Measurements from ENCODE around the gene LTB. TPM values are rescaled to one million over a fixed set of nuclear protein-coding genes. Genes with fewer than 3 reads are reported as not detected.

The LTB gene
- total and polyA plus RNA-seq, 9 of the 15 experiments (the other 6 are each of a cell fraction or from before 2014, with no cell fraction given) = 0.07 to 0.51 TPM; not detected in 7

GRCh38 chr6:31541059-31541657 lies 41.1 kb downstream of the LTB start (continued):
- no peak; the same call in 1 of the 2 replicates for TF ChIP-seq AFF4 (CRISPR knock-in tag; IDR thresholded peaks at IDR 0.05)
- TF ChIP-seq PHF21A (IDR thresholded peaks at IDR 0.05; ENCODE audit: borderline replicate concordance, low read depth) = no peak
- TF ChIP-seq PPARD (CRISPR knock-in tag; IDR thresholded peaks at IDR 0.05) = no peak
- peak; percentile 3 for TF ChIP-seq MXD1 (CRISPR knock-in tag; IDR thresholded peaks at IDR 0.05; ENCODE audit: borderline replicate concordance, poor library complexity, severe bottlenecking)
- no peak for TF ChIP-seq ZNF212 (CRISPR knock-in tag; IDR thresholded peaks at IDR 0.05)
- peak; percentile 6; the same call in 1 of the 2 replicates for TF ChIP-seq ZBTB1 (CRISPR knock-in tag; IDR thresholded peaks at IDR 0.05; ENCODE audit: borderline replicate concordance, low read depth)
- peak; percentile 42 for TF ChIP-seq HNRNPLL (IDR thresholded peaks at IDR 0.05; ENCODE audit: low read depth, low read length, poor library complexity, severe bottlenecking)
- peak; percentile 38; the same call in 1 of the 2 replicates for TF ChIP-seq ZSCAN32 (CRISPR knock-in tag; IDR thresholded peaks at IDR 0.05)
- no peak for TF ChIP-seq ZC3H8 (IDR thresholded peaks at IDR 0.05)
- TF ChIP-seq STAT5A (IDR thresholded peaks at IDR 0.05; ENCODE audit: borderline replicate concordance, low read length) = no peak
- no peak for TF ChIP-seq PBX2 (CRISPR knock-in tag; IDR thresholded peaks at IDR 0.05; ENCODE audit: low read depth)
- peak; percentile 50; the same call in 1 of the 2 replicates for TF ChIP-seq PBX2 (tag; conservative IDR thresholded peaks at IDR 0.05; ENCODE audit: low read depth)

Data from K562 (cell line).